ENCODE data around the gene DNTTIP2.

- TF ChIP-seq CTCF (IDR thresholded peaks at IDR 0.05) (no peak), POLR2A (IDR thresholded peaks at IDR 0.05) (no peak)
Observed at GRCh38 chr1:93905051-93905450, 26.0 kb upstream of the DNTTIP2 start.

Measured in uterus (tissue), 2 donors.